Ishikawa (cell line): ENCODE results near the gene SPATC1L.

Experiments used
- CEBPB ChIP-seq: IDR thresholded peaks from 2 replicates; pipeline ENCODE4 v1.6.1; 2012
- CREB1 ChIP-seq: IDR thresholded peaks from 2 replicates; pipeline ENCODE4 v1.6.1; 2012; ENCODE audit warnings: low read depth
- EGR1 ChIP-seq: IDR thresholded peaks from 2 replicates; pipeline ENCODE4 v1.6.1; 2012
- EP300 ChIP-seq: IDR thresholded peaks from 2 replicates; pipeline ENCODE4 v1.6.1; 2012; ENCODE audit warnings: borderline replicate concordance
- FOXM1 ChIP-seq: IDR thresholded peaks from 2 replicates; pipeline ENCODE4 v1.6.1; 2012; ENCODE audit warnings: low read depth, borderline replicate concordance
- MAX ChIP-seq: IDR thresholded peaks from 2 replicates; pipeline ENCODE4 v1.6.1; 2012
- NFIC ChIP-seq: IDR thresholded peaks from 2 replicates; pipeline ENCODE4 v1.6.1; 2012
- RAD21 ChIP-seq: IDR thresholded peaks from 2 replicates; pipeline ENCODE4 v1.6.1; 2012; ENCODE audit warnings: low read depth
- REST ChIP-seq: IDR thresholded peaks from 2 replicates; pipeline ENCODE4 v1.6.1; 2012; ENCODE audit warnings: low read depth, mild to moderate bottlenecking
- TAF1 ChIP-seq: IDR thresholded peaks from 2 replicates; pipeline ENCODE4 v1.6.1; 2012; ENCODE audit warnings: low read depth, mild to moderate bottlenecking
- TCF12 ChIP-seq: IDR thresholded peaks from 2 replicates; pipeline ENCODE4 v1.6.1; 2012; ENCODE audit warnings: low read depth
- TEAD4 ChIP-seq: IDR thresholded peaks from 2 replicates; pipeline ENCODE4 v1.6.1; 2012
- YY1 ChIP-seq: IDR thresholded peaks from 2 replicates; pipeline ENCODE4 v1.6.1; 2012; ENCODE audit warnings: low read depth
- ZBTB7A ChIP-seq: IDR thresholded peaks from 2 replicates; pipeline ENCODE4 v1.6.1; 2012; ENCODE audit warnings: low read depth
- TF ChIP-seq, protein P1 (sequence below): IDR thresholded peaks from 2 replicates; pipeline ENCODE4 v1.6.1; 2012

SPATC1L gene

DNA sequence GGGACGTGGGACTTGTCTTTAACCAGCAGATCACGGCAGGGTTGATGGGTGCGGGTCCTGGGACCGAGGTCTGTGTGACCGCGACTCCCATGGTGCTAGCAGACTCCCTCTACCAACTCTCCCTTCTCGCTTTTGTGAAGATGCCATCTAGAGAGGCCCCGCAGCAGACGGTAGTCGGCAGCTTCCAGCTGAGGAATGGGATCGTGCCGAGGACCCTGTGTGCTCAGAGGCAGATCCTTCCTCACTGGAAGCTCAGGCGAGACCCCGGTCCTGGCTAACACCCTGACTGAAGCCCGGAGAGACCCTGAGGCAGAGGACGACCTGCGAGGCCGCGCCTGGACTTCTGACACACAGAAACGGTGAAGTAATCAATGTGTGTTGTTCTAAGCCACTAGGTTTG, 12.5 kb upstream of the SPATC1L start:
- TF ChIP-seq TEAD4 (no peak), RAD21 (no peak), REST (no peak), ZBTB7A (no peak), FOXM1 (no peak), EGR1 (no peak)
- TF ChIP-seq, protein P1, sequence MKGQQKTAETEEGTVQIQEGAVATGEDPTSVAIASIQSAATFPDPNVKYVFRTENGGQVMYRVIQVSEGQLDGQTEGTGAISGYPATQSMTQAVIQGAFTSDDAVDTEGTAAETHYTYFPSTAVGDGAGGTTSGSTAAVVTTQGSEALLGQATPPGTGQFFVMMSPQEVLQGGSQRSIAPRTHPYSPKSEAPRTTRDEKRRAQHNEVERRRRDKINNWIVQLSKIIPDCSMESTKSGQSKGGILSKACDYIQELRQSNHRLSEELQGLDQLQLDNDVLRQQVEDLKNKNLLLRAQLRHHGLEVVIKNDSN, result no peak

GRCh38 chr21:46195595-46196195, 11.4 kb upstream of the SPATC1L start:
- TF ChIP-seq TAF1 (no peak), TEAD4 (no peak), CREB1 (no peak), ZBTB7A (no peak), TCF12 (no peak), YY1 (no peak), NFIC (no peak), FOXM1 (no peak), MAX (no peak), EP300 (no peak)
- TF ChIP-seq, protein P1, result no peak

GRCh38 chr21:46194374-46195334, 10.4 kb upstream of the SPATC1L start:
- TF ChIP-seq MAX (no peak), CEBPB (no peak), TEAD4 (no peak)

DNA sequence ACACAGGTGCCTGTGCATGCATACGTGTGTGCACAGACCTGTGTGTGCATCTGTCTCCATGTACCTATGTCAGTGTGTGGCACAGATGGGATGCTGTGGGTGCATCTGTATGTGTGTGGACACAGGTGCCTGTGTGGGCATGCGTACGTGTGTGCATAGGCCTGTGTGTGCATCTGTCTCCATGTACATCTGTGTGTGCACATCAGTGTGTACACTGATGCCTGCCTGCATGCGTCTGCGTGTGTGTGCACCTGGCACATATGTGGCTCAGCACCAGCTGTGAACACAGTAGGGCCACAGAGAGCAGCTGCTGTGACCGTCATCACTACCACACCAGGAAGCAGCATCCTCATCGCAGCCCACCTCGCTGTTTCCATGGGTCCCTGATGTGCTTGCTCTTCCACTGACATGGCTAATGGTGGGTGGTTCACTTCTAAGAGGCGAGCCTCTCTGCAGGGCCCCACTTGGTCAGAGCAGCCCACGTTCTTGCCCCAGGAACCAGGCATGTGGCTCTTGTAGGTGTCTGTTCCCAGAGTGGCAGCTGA, 9.6 kb upstream of the SPATC1L start:
- no peak for TF ChIP-seq CEBPB
- TF ChIP-seq, protein P1, result no peak
- TF ChIP-seq EP300, result no peak
- no peak for TF ChIP-seq ZBTB7A
- TF ChIP-seq MAX, result no peak
- TF ChIP-seq RAD21, result no peak
- no peak for TF ChIP-seq TEAD4
- no peak for TF ChIP-seq FOXM1
- TF ChIP-seq TCF12, result no peak
- no peak for TF ChIP-seq YY1
- TF ChIP-seq EGR1, result no peak
- no peak for TF ChIP-seq NFIC
- no peak for TF ChIP-seq CREB1
- TF ChIP-seq REST, result no peak
- no peak for TF ChIP-seq TAF1
